HG02623 (cell line): Measurements from ENCODE around the gene RPTOR.

Experiments
- ATAC-seq: cut with Tn5 transposase; IDR thresholded peaks from one replicate; pipeline ENCODE4 v1.9.1; 2021; ENCODE audit warnings: moderate library complexity; ENCODE audit not compliant: unreplicated experiment

The RPTOR gene

DNA sequence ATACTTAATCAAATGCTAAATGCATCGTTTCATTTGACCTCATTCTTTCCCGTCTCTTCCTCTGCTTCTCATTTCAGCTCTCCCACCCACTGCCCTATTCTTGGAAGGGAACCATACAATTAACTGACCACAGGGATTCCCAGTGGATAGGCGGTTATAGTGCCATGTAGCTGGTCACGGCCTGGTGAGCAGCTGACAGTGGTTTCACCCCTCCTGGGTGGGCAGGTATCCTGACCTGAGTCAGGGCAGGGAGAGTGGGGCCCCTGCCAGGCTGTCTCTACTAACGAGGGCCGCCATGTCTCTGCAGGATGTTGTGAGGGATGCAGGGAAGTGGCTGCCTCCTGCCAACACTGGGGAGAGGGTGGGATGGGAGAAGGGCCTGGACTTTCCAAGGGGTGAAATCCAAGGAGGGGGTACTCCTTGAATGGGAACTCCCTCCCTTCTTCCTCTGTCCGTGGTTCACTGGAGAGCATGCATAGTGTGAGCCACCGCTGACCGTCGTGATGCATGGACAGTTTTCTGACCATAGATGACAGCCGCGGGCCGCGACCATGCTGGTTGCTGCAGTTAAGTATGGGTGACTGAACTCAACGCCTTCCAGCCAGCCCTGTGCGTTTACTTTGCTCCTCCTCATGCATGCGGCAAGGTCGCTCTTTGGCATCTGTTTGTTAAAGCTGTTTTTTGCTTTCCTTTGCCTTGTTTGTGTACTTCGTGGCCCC, 95.9 kb downstream of the RPTOR start:
- no peak for ATAC-seq

DNA sequence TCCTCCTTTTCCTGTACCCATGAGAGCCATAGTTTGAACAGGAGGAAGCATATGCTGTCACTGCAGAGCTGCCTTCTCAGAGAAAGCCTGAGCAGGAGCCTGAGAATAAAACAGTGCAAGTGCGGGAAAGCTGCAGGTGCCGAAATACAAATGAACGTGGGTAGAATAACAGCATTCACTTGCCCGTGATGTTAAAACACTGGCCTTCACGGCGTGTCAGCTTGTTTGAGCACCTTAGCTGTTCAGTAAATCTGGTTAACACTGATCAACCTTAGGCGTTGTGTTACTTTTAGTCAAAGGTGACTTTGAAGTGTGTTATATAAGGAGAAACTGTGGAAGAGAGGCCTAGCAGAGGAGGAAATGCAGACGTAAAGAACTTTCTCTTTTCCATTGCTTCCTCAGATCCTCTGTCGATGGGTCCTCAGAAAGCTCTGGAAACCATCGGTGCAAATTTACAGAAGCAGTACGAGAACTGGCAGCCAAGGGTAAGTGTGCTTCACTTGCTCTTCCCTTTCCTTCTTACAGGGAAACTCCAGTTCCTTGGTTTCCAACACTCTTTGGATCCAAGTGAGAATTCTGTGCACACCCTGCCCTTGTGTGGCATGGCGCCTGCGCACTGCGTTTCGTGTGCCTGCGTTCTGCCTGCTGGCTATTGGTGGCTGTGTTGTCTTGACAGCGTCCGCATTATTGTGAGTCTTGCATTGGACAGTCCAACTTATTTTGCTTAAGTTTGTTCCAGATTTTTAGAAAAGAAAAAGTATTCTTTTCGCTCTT, 98.9 kb downstream of the RPTOR start:
- no peak for ATAC-seq

DNA sequence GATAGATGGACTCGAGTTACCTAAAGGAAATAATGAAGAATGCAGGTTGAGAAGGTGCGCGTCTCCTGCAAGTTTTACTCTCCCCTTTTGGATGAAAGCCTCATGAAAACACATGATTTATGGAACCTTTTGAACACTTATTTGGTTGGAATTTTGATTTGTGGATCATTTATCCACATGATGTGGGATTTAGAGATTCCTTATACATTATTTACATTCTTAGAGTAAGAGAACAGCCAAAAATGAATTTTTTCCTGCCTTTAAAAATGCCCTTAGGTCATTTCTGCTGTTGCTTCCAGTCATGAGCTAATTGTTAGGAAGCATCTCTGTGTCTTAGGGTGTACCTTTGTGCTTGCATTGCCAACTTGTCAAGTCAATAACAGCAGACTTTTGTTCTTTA, 99.9 kb downstream of the RPTOR start:
- ATAC-seq: no peak

DNA sequence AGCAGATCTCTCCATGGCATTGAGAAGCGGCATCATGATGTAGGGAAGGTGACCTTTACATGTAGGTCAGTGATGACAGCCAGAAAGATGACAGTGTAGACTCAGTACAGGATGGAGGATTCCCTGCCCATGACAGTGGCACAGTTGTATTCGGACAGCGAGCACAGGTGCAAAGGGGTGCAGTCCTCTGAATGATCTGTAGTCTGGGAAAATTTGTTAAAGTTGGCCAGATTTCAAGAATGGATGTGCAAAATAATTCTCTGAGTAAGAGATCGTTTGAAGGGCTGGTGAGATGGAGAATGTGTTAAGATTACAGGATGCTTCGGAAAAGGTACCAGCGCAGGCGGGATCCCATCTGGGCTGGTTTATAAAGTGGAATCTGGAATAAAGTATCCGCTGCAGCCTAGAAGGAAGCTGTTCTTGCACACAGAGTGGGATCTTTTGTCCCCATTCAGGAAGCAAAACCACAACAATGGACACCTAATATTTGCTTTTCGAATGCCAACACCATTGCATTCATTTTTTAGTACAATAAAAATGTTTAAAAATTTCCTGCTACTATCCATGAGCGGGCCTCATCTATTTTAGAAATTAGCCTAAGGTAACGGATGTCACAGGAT, 101.2 kb downstream of the RPTOR start:
- ATAC-seq: no peak

DNA sequence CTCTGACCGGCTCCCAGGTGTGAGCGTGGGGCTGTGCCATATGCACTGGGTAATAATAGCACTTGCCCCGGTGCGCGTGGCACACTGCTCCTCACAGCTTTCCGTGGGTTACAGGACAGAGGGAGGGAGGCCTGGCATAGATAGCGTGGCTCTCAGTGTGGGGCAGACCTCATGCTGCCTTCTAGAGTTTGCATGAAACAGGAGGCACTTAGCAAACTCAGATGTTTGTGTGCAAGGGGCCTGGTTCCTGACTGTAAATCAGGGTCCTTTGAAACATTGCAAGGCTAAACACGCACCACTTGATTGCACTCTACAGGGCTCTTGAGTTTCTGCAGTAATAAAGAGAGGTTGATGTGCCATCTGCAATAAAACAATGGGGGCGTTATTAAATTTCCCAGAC, 101.7 kb downstream of the RPTOR start:
- ATAC-seq: no peak

DNA sequence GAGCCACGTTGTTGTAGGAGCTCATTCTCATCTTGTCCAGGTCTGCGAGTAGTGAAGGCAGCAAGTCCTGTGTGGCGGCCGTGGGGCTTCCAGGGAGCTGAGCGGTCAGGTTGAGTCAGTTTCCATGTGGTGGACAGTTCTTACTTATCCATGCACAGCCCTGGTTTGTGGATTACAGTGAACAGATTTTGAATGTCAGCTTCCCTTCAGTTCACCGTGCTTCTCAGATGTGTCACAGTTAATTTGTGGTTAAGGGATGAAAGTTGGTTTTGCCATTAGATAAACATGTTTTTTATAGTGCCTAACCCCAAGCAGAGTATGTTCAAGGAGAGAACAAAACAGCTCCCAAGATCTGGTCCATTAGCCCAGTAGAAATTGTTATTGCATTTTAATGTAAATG, 103.1 kb downstream of the RPTOR start:
- ATAC-seq: no peak

DNA sequence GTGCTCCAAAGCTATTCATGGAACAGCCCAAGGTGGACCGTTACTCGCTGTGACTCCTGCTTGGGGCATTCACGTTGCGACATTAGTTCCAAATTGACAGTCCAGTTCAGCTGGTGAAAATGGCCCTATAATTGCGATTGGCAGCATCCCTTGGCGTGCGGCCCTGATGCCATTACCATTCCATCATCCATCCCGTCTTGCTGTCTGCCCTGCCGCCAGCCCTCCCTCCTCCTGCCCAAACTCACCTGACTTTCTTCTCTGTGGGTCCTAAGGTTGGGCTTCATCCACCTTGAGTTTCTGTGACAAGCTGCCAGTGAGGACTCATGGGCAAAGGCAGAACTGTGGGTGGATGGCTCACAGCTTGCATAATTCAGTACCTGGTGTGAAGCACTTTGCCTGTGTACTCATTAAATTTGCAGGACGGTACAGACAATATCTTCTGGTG, 104.6 kb downstream of the RPTOR start:
- no peak for ATAC-seq

DNA sequence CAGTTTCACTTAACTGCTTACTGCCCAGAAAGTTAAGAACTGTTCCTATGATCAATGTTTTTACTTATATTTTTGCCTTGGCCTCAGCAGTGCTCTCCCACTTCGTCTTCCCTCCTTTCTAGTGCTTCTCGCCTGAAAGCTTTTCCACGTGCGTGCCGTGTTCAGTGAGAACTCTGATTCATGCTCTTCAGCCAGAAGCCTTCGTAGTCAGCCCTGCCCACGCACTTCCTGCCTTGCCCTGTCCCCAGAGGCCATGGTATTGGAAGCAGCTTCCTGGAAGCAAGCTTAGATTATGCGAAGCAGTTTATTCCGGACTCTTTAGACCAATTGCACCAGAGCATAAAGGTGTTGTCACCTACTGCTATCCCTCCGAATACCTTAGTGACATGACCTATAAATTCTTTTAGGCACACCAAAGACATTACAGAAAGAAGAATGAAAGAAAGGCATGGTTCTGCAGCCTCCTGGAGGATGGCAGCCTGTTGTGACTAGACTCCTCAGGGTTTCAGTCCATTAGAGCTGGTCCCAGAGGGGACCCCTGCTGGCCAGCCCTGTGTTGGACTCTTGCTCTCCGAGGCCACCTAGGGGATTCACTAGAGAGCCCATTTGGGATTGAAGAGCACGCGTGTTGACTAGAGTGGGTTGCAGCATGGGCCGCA, 105.2 kb downstream of the RPTOR start:
- ATAC-seq: no peak

DNA sequence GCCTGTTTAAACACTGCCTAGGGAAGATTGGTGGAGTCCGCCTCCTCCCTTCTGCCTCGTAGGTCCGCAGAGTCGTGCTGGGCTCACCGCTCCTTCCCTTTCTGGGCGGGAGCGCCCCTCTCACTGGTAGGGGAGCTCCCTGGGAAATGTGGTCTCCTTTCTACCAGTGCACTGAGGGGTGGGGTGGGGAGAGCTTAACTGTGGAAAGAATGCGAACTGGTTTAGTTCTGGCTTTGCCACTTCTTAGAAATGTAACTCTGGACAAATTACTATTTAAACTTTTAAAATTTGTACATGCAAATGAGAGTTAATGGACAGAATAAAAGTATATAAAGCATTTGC, 105.7 kb downstream of the RPTOR start:
- ATAC-seq: no peak

DNA sequence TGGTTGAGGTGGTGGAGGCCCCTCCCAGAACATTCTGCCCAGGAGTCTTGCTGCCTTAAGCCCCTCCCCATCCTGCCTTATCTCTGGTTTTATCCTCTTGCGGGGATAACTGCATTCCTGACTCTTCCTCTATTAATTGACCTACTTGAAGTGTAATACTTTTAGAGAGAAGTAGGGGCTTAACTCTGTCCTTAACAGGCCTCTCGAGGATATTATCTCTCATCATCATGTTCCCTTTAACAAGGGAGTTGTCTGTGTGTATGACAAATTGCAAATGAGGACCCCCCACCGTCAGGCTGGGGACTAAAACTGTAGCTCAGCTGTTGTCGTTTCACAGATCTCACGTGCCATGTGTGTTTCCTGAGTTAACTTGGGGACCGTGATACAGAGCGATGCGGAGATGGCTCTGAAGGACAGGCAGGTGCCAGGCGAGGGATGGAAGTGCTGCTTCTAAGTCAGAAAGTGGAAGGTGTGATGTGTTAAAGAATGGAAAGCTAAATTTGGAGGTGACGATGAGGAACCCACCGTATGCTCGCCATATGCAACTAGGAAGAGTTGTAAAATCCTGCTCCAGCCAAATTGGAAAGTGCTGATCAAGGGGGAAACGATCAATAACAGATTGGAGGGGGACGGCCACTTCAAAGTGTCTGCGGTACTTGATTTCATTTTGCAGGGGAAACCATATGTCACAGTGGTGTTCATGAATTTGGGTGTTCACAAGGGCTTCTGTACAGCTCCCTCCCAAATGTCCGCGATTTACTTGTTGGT, 106.3 kb downstream of the RPTOR start:
- ATAC-seq: no peak

DNA sequence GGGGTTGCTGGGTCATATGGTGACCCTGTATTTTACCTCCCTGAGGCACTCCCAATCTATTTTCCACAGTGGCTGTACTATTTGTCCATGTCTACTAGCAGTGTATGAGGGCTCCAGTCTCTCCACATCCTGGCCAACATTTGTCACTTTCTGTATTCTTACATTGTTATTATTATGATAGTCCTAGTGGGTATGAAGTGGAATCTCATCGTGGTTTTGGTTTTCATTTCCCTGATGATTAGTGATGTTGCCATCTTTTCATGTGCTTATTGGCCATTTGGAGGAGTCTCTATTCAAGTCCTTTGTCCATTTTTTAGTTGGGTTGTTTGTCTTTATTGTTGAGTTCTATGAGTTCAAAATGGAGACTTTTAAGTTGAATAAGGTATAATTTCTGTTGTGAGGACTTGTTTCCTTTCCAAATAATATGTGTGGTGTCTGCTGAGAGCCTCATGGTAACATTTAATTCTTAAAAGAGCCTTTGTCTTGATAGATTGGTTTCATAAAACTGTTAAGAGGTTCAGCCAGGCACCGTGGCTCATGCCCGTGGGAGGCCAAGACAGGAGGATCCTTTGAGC, 108.2 kb downstream of the RPTOR start:
- ATAC-seq: no peak

DNA sequence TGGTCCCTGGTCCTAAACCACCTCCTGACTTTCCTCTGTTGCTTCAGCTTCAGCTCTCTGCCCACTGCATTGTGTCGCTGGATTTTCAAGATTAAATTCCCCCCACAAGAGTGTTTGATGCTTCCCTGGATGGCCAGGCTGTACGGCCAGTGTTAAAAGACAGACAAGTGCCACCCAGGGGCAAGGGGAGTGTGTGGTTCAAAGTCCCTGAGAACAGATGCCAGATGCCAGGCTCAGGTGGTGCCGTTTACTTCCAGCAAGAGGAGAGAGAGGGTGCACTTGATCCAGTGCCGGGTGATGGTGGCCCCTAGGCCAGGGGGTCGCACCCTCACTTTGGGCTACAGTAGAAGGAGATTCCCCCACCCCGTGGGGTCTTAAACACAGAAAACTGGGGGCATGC, 109.2 kb downstream of the RPTOR start:
- no peak for ATAC-seq

DNA sequence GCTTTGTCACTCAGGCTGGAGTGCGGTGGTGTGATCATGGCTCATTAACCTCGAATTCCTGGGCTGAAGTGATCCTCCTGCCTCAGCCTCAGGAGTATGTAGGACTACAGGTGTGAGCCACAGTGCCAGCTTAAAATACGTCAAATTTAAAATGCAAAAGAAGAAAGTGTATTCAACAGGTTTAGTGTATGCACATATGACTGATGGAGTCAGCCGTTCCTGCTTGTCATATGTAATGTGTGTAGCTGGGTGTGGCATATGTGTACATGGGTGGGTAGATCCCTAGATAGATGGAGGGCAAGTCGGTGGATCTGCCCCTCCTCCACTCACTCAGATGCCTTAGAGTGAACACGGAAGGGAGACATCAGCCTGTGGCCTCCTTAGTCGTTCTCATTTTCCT, 111.0 kb downstream of the RPTOR start:
- ATAC-seq: no peak

DNA sequence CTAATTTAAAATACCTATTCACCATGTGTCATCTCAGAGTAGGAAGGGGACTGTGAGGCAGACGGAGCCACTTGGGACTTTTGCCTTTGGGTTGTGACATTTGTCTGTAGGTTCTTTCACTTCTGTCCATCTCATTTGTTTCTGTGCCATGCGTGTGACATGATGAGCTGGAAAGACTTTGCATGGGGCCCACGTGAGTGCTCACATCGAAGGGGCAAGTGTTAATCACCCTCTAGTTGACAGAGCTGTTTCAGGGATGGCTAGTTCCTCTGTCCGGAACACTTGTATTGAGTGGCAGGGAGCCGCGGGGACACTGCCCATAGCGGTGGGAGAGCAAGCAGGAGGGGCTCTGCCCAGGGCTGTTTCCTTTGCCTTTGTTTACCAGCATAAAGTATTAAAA, 112.0 kb downstream of the RPTOR start:
- no peak for ATAC-seq

DNA sequence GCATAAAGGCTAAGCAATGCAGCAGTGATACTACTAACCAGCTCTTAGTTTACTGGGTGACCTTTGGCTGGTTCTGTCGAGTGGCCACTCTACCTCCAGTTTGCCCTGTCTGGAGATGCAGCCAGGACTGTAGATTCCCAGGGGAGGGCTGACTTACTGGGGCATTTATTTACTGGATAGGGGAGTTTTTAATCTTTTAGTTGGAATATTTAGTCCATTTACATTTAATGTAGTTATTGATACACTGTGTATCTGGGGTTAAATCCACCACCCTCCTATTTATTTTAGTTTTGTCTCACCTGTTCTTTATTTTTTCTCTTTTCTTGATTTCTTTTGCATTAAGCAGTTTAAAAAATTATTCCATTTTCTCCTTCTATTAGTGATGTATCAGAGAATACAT, 112.9 kb downstream of the RPTOR start:
- ATAC-seq: no peak

DNA sequence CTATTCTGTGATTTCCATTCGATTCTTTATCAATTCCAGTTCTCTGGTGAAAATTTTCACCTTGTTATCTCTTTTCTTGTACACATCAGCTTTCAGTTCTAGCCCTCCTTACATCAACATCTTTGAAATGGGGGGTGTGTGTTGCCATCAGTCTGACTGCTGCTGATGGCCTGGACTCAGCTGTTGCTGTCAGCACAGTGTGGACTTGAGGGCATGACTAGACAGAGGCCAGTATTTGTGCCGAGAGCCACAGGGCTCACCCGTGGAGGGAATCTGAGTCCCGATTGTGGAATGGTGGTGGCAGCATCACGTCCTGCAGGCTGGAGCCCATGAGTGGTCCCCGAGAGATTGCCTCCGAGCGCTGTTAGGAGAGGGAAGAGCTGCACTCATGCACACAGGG, 114.2 kb downstream of the RPTOR start:
- ATAC-seq: no peak

DNA sequence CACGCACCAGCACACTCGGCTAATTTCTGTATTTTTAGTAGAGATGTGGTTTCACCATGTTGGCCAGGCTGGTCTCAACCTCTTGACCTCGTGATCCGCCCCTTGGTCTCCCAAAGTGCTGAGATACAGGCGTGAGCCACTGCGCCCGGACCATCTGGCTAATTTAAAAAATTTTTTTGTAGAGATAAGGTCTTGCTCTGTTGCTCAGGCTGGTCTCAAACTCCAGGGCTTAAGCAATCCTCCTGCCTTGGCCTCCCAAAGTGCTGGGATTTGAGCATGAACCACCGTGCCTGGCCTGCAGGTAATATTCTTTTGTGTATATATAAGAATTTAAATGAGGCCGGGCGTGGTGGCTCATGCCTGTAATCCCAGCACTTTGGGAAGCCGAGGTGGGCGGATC, 115.0 kb downstream of the RPTOR start:
- no peak for ATAC-seq

DNA sequence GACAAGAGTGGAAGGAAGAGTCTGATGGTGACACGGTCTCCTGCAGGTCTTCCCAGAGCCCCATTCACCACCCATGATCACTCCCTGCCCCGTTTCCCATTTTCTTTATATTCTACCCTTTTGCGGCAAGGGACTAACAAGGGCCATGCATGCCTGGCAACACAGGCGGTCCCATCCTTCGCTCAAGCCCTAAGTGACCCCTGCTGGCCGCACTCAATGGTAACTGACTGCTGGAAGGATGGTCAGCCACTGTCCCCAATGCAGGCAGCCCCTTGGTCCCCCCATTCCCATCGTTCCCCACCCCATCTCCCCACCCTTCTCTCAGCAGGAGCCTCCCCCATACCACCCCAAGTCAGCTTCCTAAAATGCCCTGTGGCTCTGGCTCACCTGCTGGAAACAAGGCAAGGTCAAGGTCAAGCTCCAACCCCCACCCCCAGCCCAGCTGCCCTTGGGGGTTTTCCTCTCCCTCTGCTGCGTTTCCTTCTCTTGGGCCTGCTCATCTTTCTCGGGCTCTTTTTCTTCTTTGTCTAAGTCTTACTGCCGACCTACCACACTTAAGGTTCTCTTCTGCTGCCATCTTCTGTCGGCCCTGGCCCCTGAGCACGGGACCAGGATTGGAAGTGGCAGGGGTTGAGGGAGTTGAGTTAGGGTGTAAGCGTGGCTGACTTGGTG, 116.0 kb downstream of the RPTOR start:
- ATAC-seq: no peak

DNA sequence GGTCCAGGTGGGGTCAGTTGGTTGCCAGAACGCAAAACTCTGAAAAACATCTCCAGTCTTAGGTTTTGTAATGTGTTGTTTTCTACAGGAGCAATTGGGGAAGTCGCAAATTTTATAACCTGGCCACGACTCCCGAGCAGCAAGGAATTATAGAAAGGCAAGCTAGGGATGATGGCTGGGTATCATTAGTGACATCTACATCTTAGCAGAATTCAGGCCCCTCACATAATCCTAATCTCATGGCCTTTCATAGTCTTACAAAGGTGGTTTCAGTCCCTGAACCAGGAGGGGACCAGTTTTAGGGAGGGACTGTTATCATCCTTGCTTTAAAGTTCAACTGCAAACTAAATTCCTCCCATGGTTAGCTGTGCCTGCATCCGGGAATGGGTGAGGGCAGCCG, 117.9 kb downstream of the RPTOR start:
- no peak for ATAC-seq

DNA sequence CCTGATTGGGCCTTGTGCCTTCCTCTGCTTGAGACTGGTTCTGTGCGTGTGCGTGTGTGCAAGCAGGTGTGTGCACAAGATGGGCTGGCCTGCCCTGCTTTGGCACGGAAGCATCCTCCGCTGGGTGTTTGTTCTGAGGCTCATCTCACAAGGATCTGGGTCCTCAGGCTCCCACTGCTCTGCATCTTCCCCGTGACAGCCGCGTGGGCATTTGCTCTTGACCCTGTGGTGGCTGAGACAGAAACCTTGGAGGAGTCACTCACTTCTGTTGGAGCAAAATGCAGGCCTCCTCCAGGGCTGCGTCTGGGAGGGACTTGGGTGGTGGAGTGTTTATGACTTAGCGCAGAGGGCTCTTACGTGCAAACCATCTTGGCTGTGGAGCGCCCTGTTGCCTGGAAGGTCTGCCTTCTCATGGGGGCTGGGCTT, 119.2 kb downstream of the RPTOR start:
- no peak for ATAC-seq
